ENCODE results near the gene RANBP9.

RANBP9 gene

GRCh38 chr6:13715444-13715883 lies 3.8 kb upstream of the RANBP9 start:
- in situ Hi-C loops (cut with HindIII; ENCODE audit: low pct_ligation_motif_present, low pct_unique_long_range_greater_than_20kb, low sequenced_read_pairs), result no loop called here

GRCh38 chr6:13712599-13712898 lies 914 bp upstream of the RANBP9 start:
- in situ Hi-C loops (cut with HindIII; ENCODE audit: low pct_ligation_motif_present, low pct_unique_long_range_greater_than_20kb, low sequenced_read_pairs), result no loop called here
- no peak for DNase-seq

More at GRCh38 chr6:13715444-13715883, 3.8 kb upstream of the RANBP9 start:
- no peak for DNase-seq

- in situ Hi-C loops (cut with HindIII; ENCODE audit: low pct_ligation_motif_present, low pct_unique_long_range_greater_than_20kb, low sequenced_read_pairs), result no loop called here
- DNase-seq, result no peak
Measured at GRCh38 chr6:13711324-13711732, 307 bp downstream of the RANBP9 start.

- in situ Hi-C loops (cut with HindIII; ENCODE audit: low pct_ligation_motif_present, low pct_unique_long_range_greater_than_20kb, low sequenced_read_pairs), result no loop called here
- DNase-seq, result peak; percentile 24
Measured at GRCh38 chr6:13710552-13711323, 897 bp downstream of the RANBP9 start.

GRCh38 chr6:13709689-13710551 lies 1.7 kb downstream of the RANBP9 start:
- in situ Hi-C loops (cut with HindIII; ENCODE audit: low pct_ligation_motif_present, low pct_unique_long_range_greater_than_20kb, low sequenced_read_pairs), result no loop called here
- DNase-seq, result peak; percentile 18

GRCh38 chr6:13708736-13709135 lies 2.9 kb downstream of the RANBP9 start:
- DNase-seq, result no peak
- in situ Hi-C loops (cut with HindIII; ENCODE audit: low pct_ligation_motif_present, low pct_unique_long_range_greater_than_20kb, low sequenced_read_pairs), result no loop called here

- in situ Hi-C loops (cut with HindIII; ENCODE audit: low pct_ligation_motif_present, low pct_unique_long_range_greater_than_20kb, low sequenced_read_pairs), result no loop called here
- no peak for DNase-seq
Measured at GRCh38 chr6:13703496-13703895, 8.1 kb downstream of the RANBP9 start.

GRCh38 chr6:13702809-13703302 lies 8.8 kb downstream of the RANBP9 start:
- DNase-seq, result no peak
- in situ Hi-C loops (cut with HindIII; ENCODE audit: low pct_ligation_motif_present, low pct_unique_long_range_greater_than_20kb, low sequenced_read_pairs), result no loop called here

GRCh38 chr6:13700232-13700631 lies 11.4 kb downstream of the RANBP9 start:
- in situ Hi-C loops (cut with HindIII; ENCODE audit: low pct_ligation_motif_present, low pct_unique_long_range_greater_than_20kb, low sequenced_read_pairs), result no loop called here
- no peak for DNase-seq

- in situ Hi-C loops (cut with HindIII; ENCODE audit: low pct_ligation_motif_present, low pct_unique_long_range_greater_than_20kb, low sequenced_read_pairs), result no loop called here
- no peak for DNase-seq
Measured at GRCh38 chr6:13698715-13699114, 12.9 kb downstream of the RANBP9 start.

- no peak for DNase-seq
Measured at GRCh38 chr6:13697857-13698256, 13.8 kb downstream of the RANBP9 start.

GRCh38 chr6:13696226-13696625 lies 15.4 kb downstream of the RANBP9 start:
- in situ Hi-C loops (cut with HindIII; ENCODE audit: low pct_ligation_motif_present, low pct_unique_long_range_greater_than_20kb, low sequenced_read_pairs), result no loop called here
- no peak for DNase-seq

More at GRCh38 chr6:13697857-13698256, 13.8 kb downstream of the RANBP9 start:
- in situ Hi-C loops (cut with HindIII; ENCODE audit: low pct_ligation_motif_present, low pct_unique_long_range_greater_than_20kb, low sequenced_read_pairs), result no loop called here

GRCh38 chr6:13695252-13695651 lies 16.4 kb downstream of the RANBP9 start:
- DNase-seq, result no peak
- in situ Hi-C loops (cut with HindIII; ENCODE audit: low pct_ligation_motif_present, low pct_unique_long_range_greater_than_20kb, low sequenced_read_pairs), result no loop called here

GRCh38 chr6:13694562-13694961 lies 17.1 kb downstream of the RANBP9 start:
- DNase-seq, result no peak
- in situ Hi-C loops (cut with HindIII; ENCODE audit: low pct_ligation_motif_present, low pct_unique_long_range_greater_than_20kb, low sequenced_read_pairs), result no loop called here

GRCh38 chr6:13689511-13690256 lies 22.0 kb downstream of the RANBP9 start:
- DNase-seq, result no peak
- in situ Hi-C loops (cut with HindIII; ENCODE audit: low pct_ligation_motif_present, low pct_unique_long_range_greater_than_20kb, low sequenced_read_pairs), result no loop called here

GRCh38 chr6:13688692-13689196 lies 22.9 kb downstream of the RANBP9 start:
- DNase-seq, result no peak
- in situ Hi-C loops (cut with HindIII; ENCODE audit: low pct_ligation_motif_present, low pct_unique_long_range_greater_than_20kb, low sequenced_read_pairs), result no loop called here

GRCh38 chr6:13687917-13688351 lies 23.7 kb downstream of the RANBP9 start:
- in situ Hi-C loops (cut with HindIII; ENCODE audit: low pct_ligation_motif_present, low pct_unique_long_range_greater_than_20kb, low sequenced_read_pairs), result no loop called here
- no peak for DNase-seq

GRCh38 chr6:13684855-13685254 lies 26.8 kb downstream of the RANBP9 start:
- DNase-seq, result no peak
- in situ Hi-C loops (cut with HindIII; ENCODE audit: low pct_ligation_motif_present, low pct_unique_long_range_greater_than_20kb, low sequenced_read_pairs), result no loop called here

GRCh38 chr6:13683038-13683437 lies 28.6 kb downstream of the RANBP9 start:
- DNase-seq, result no peak
- in situ Hi-C loops (cut with HindIII; ENCODE audit: low pct_ligation_motif_present, low pct_unique_long_range_greater_than_20kb, low sequenced_read_pairs), result no loop called here
